Measurements from ENCODE around the gene GADL1.

DNA sequence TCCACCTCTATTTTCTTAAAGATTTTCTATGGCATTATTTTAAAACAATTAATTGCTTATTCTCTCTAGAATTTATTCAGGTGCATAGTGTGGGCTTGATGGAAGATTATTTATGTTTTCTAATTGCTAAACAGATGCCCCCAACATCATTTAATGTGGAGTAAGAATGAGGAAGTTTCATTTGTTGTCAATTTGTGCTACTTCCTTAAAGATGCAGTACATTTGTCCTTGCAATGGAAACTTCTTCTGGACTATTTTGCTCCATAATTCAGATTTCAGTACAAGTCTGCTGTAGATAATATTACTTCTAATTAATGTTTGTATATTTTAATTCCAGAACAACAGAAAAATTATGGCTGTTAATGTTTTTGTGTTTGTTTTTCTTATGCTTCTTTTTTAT lies 183.3 kb downstream of the GADL1 start:
- TF ChIP-seq OSR1 (CRISPR knock-in tag; IDR thresholded peaks at IDR 0.05) (no peak), ZNF70 (CRISPR knock-in tag; IDR thresholded peaks at IDR 0.05) (no peak), ZFP30 (CRISPR knock-in tag; IDR thresholded peaks at IDR 0.05) (no peak), PPARA (CRISPR knock-in tag; IDR thresholded peaks at IDR 0.05; ENCODE audit: borderline replicate concordance) (no peak), ZFP3 (CRISPR knock-in tag; IDR thresholded peaks at IDR 0.05) (no peak), ESRRG (CRISPR knock-in tag; IDR thresholded peaks at IDR 0.05) (no peak), GLIS3 (CRISPR knock-in tag; IDR thresholded peaks at IDR 0.05) (no peak), TCF4 (CRISPR knock-in tag; IDR thresholded peaks at IDR 0.05; ENCODE audit: borderline replicate concordance) (no peak)
- TF ChIP-seq, protein P1, sequence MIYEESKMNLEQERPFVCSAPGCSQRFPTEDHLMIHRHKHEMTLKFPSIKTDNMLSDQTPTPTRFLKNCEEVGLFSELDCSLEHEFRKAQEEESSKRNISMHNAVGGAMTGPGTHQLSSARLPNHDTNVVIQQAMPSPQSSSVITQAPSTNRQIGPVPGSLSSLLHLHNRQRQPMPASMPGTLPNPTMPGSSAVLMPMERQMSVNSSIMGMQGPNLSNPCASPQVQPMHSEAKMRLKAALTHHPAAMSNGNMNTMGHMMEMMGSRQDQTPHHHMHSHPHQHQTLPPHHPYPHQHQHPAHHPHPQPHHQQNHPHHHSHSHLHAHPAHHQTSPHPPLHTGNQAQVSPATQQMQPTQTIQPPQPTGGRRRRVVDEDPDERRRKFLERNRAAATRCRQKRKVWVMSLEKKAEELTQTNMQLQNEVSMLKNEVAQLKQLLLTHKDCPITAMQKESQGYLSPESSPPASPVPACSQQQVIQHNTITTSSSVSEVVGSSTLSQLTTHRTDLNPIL (CRISPR knock-in tag; IDR thresholded peaks at IDR 0.05; ENCODE audit: low read depth) = no peak
- TF ChIP-seq, protein P2, sequence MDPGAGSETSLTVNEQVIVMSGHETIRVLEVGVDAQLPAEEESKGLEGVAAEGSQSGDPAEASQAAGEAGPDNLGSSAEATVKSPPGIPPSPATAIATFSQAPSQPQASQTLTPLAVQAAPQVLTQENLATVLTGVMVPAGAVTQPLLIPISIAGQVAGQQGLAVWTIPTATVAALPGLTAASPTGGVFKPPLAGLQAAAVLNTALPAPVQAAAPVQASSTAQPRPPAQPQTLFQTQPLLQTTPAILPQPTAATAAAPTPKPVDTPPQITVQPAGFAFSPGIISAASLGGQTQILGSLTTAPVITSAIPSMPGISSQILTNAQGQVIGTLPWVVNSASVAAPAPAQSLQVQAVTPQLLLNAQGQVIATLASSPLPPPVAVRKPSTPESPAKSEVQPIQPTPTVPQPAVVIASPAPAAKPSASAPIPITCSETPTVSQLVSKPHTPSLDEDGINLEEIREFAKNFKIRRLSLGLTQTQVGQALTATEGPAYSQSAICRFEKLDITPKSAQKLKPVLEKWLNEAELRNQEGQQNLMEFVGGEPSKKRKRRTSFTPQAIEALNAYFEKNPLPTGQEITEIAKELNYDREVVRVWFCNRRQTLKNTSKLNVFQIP (CRISPR knock-in tag; IDR thresholded peaks at IDR 0.05; ENCODE audit: borderline replicate concordance, low read depth) = no peak
- TF ChIP-seq, protein P3, sequence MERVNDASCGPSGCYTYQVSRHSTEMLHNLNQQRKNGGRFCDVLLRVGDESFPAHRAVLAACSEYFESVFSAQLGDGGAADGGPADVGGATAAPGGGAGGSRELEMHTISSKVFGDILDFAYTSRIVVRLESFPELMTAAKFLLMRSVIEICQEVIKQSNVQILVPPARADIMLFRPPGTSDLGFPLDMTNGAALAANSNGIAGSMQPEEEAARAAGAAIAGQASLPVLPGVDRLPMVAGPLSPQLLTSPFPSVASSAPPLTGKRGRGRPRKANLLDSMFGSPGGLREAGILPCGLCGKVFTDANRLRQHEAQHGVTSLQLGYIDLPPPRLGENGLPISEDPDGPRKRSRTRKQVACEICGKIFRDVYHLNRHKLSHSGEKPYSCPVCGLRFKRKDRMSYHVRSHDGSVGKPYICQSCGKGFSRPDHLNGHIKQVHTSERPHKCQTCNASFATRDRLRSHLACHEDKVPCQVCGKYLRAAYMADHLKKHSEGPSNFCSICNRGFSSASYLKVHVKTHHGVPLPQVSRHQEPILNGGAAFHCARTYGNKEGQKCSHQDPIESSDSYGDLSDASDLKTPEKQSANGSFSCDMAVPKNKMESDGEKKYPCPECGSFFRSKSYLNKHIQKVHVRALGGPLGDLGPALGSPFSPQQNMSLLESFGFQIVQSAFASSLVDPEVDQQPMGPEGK (CRISPR knock-in tag; IDR thresholded peaks at IDR 0.05; ENCODE audit: borderline replicate concordance) = no peak

All from SK-N-SH treated with all-trans-retinoic acid at 6 μM for 48 hours (cell line).